Measurements from ENCODE around the gene CDNF.
"Not testable (repeated sequence)": the region's sequence is repeated elsewhere in the genome, so short reads cannot be mapped to it uniquely, and the experiment has no call there.

CDNF gene

DNA sequence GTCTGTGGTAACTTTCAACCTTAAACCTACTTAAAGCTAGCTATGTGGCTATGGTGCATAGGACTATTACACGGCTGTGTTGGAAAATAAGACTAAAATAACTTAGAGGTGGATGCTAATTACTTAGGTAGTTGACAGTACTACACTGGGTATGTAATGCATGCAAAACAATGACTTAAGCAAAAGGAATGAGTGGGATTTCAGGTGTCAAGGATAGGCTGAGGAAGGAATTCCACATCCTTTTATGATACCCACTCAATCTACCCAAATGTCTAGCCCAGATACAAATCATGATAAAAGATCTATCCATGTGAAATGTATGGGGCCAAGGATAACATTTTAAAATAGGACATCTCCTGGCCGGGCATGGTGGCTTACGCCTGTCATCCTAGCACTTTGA is 13.9 kb downstream of the CDNF start:
- no peak for DNase-seq (ENCODE audit: insufficient read length, low spot score)
- FAIRE-seq, result peak; percentile 47
- no peak for TF ChIP-seq POLR2AphosphoS5 (IDR thresholded peaks at IDR 0.05; ENCODE audit: low read depth, low read length)
- no peak for TF ChIP-seq POU2F2 (IDR thresholded peaks at IDR 0.05; ENCODE audit: low read depth, low read length)
- no peak for TF ChIP-seq TAF1 (IDR thresholded peaks at IDR 0.05; ENCODE audit: low read depth, low read length)
- TF ChIP-seq POLR2A (IDR thresholded peaks at IDR 0.05; ENCODE audit: low read depth, low read length), result no peak
- TF ChIP-seq PAX5 (IDR thresholded peaks at IDR 0.05; ENCODE audit: insufficient read depth, low read length, severe bottlenecking), result no peak
- TF ChIP-seq SPI1 (IDR thresholded peaks at IDR 0.05; ENCODE audit: low read depth, low read length), result no peak

GRCh38 chr10:14822879-14823755 is 14.7 kb downstream of the CDNF start:
- DNase-seq (ENCODE audit: insufficient read length, low spot score) (peak; percentile 22), FAIRE-seq (no peak)
- TF ChIP-seq SPI1 (IDR thresholded peaks at IDR 0.05; ENCODE audit: low read depth, low read length), result no peak
- TF ChIP-seq TAF1 (IDR thresholded peaks at IDR 0.05; ENCODE audit: low read depth, low read length), result no peak
- no peak for TF ChIP-seq POU2F2 (IDR thresholded peaks at IDR 0.05; ENCODE audit: low read depth, low read length)
- no peak for TF ChIP-seq POLR2A (IDR thresholded peaks at IDR 0.05; ENCODE audit: low read depth, low read length)
- no peak for TF ChIP-seq POLR2AphosphoS5 (IDR thresholded peaks at IDR 0.05; ENCODE audit: low read depth, low read length)
- no peak for TF ChIP-seq PAX5 (IDR thresholded peaks at IDR 0.05; ENCODE audit: insufficient read depth, low read length, severe bottlenecking)

- FAIRE-seq, result no peak
- no peak for DNase-seq (ENCODE audit: insufficient read length, low spot score)
- TF ChIP-seq SPI1 (IDR thresholded peaks at IDR 0.05; ENCODE audit: low read depth, low read length) (no peak), TAF1 (IDR thresholded peaks at IDR 0.05; ENCODE audit: low read depth, low read length) (no peak), PAX5 (IDR thresholded peaks at IDR 0.05; ENCODE audit: insufficient read depth, low read length, severe bottlenecking) (no peak), POLR2AphosphoS5 (IDR thresholded peaks at IDR 0.05; ENCODE audit: low read depth, low read length) (no peak), POU2F2 (IDR thresholded peaks at IDR 0.05; ENCODE audit: low read depth, low read length) (no peak), POLR2A (IDR thresholded peaks at IDR 0.05; ENCODE audit: low read depth, low read length) (no peak)
These were observed 16.0 kb downstream of the CDNF start for GRCh38 chr10:14821635-14822375.

DNA sequence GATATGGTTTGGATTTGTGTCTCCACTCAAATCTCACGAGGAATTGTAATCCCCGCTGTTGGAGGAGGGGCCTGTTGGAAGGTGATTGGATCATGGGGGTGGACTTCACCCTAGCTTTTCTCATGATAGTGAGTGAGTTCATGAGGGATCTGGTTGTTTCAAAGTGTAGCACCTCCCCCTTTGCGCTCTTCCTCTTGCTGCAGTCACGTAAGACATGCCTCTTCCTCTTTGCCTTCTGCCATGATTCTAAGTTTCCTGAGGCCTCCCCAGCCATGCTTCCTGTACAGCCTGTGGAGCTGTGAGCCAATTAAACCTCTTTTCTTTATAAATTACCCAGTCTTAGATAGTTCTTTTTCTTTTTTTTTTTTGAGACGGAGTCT is 17.1 kb downstream of the CDNF start:
- DNase-seq (ENCODE audit: insufficient read length, low spot score), result no peak
- FAIRE-seq, result no peak
- TF ChIP-seq TAF1 (IDR thresholded peaks at IDR 0.05; ENCODE audit: low read depth, low read length), result no peak

GRCh38 chr10:14820010-14820774 is 17.6 kb downstream of the CDNF start:
- DNase-seq (ENCODE audit: insufficient read length, low spot score), result no peak
- no peak for FAIRE-seq
- TF ChIP-seq TAF1 (IDR thresholded peaks at IDR 0.05; ENCODE audit: low read depth, low read length), result no peak
- TF ChIP-seq SPI1 (IDR thresholded peaks at IDR 0.05; ENCODE audit: low read depth, low read length), result no peak
- TF ChIP-seq POLR2AphosphoS5 (IDR thresholded peaks at IDR 0.05; ENCODE audit: low read depth, low read length), result no peak
- TF ChIP-seq POLR2A (IDR thresholded peaks at IDR 0.05; ENCODE audit: low read depth, low read length), result no peak
- no peak for TF ChIP-seq POU2F2 (IDR thresholded peaks at IDR 0.05; ENCODE audit: low read depth, low read length)
- no peak for TF ChIP-seq PAX5 (IDR thresholded peaks at IDR 0.05; ENCODE audit: insufficient read depth, low read length, severe bottlenecking)

- not testable (repeated sequence) for FAIRE-seq; DNase-seq (ENCODE audit: insufficient read length, low spot score)
These were observed 21.1 kb downstream of the CDNF start for GRCh38 chr10:14816717-14817116.

- DNase-seq (ENCODE audit: insufficient read length, low spot score), result no peak
- TF ChIP-seq POU2F2 (IDR thresholded peaks at IDR 0.05; ENCODE audit: low read depth, low read length) (no peak), POLR2AphosphoS5 (IDR thresholded peaks at IDR 0.05; ENCODE audit: low read depth, low read length) (no peak), PAX5 (IDR thresholded peaks at IDR 0.05; ENCODE audit: insufficient read depth, low read length, severe bottlenecking) (no peak), POLR2A (IDR thresholded peaks at IDR 0.05; ENCODE audit: low read depth, low read length) (no peak), SPI1 (IDR thresholded peaks at IDR 0.05; ENCODE audit: low read depth, low read length) (no peak), TAF1 (IDR thresholded peaks at IDR 0.05; ENCODE audit: low read depth, low read length) (no peak)
- FAIRE-seq, result no peak
These were observed 22.2 kb downstream of the CDNF start for GRCh38 chr10:14815681-14816080.

DNA sequence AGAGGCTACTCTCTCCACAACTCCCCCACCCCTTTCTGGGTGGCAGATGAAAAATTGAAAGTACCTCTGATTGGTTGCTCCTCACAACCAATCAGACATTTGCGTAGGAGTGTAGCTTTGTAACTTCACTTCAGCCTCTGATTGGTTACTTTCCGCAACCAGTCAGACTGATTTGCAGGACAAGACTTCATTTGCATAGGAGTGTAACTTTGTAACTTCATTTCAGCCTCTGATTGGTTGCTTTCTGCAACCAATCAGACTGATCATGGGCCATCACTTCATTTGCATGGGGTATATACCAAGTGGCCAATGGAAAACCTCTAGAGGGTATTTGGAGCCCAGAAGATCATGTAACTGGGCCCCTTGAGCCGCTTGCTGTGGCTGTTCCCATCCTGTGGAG is 25.6 kb downstream of the CDNF start:
- DNase-seq (ENCODE audit: insufficient read length, low spot score) (no peak), FAIRE-seq (no peak)
- no peak for TF ChIP-seq POU2F2 (IDR thresholded peaks at IDR 0.05; ENCODE audit: low read depth, low read length)
- TF ChIP-seq SPI1 (IDR thresholded peaks at IDR 0.05; ENCODE audit: low read depth, low read length), result no peak
- TF ChIP-seq POLR2AphosphoS5 (IDR thresholded peaks at IDR 0.05; ENCODE audit: low read depth, low read length), result no peak
- no peak for TF ChIP-seq POLR2A (IDR thresholded peaks at IDR 0.05; ENCODE audit: low read depth, low read length)
- TF ChIP-seq TAF1 (IDR thresholded peaks at IDR 0.05; ENCODE audit: low read depth, low read length), result no peak
- no peak for TF ChIP-seq PAX5 (IDR thresholded peaks at IDR 0.05; ENCODE audit: insufficient read depth, low read length, severe bottlenecking)

Measured in GM12891 (cell line).